Upper lobe of left lung (tissue), 4 donors: ENCODE data around the gene MAP3K6.

Source experiments
- CTCF ChIP-seq, 6 experiments: fragments of 450-650 bp in 4 of 6; fragments of 200-600 bp in 2 of 6; sonication (generic) in 2 of 6; IDR thresholded peaks; one replicate each; pipeline ENCODE4 v1.5.1; 2016 to 2019; ENCODE audit warnings: antibody characterized with exemption in 6 of 6
- EP300 ChIP-seq, 4 donors: sonication (generic); formaldehyde crosslinking; IDR thresholded peaks; one replicate each; pipeline ENCODE4 v1.5.1; 2017; ENCODE audit warnings: antibody characterized with exemption in 4 of 4, control low read depth in 2 of 4
- POLR2A ChIP-seq, 4 donors: fragments of 450-650 bp; IDR thresholded peaks; one replicate each; pipeline ENCODE4 v1.5.1; 2016 to 2017; ENCODE audit warnings: antibody characterized with exemption in 4 of 4, mild to moderate bottlenecking in 2 of 4
- POLR2AphosphoS5 ChIP-seq, 2 donors: sonication (generic); formaldehyde crosslinking; IDR thresholded peaks; one replicate each; pipeline ENCODE4 v1.5.1; 2017; ENCODE audit warnings: antibody characterized with exemption in 2 of 2

- TF ChIP-seq POLR2A (IDR thresholded peaks at IDR 0.05) (peak in 1 of 4 donors; percentile 46), CTCF (IDR thresholded peaks at IDR 0.05) (no peak), POLR2AphosphoS5 (IDR thresholded peaks at IDR 0.05) (peak in 1 of 2 donors; percentile 43), EP300 (IDR thresholded peaks at IDR 0.05) (no peak)
Measured at GRCh38 chr1:27341525-27342252, 25.1 kb downstream of the MAP3K6 start, which contains the start of gene SYTL1.
